IPS DF 4.7 (cell line): ENCODE results near the gene FOXD2.

Source experiments
- DNase-seq: peaks from one replicate; pipeline ENCODE4 v3.0.0-alpha.2; 2013; ENCODE audit warnings: low spot score; ENCODE audit errors: extremely low read depth

The FOXD2 gene

DNA sequence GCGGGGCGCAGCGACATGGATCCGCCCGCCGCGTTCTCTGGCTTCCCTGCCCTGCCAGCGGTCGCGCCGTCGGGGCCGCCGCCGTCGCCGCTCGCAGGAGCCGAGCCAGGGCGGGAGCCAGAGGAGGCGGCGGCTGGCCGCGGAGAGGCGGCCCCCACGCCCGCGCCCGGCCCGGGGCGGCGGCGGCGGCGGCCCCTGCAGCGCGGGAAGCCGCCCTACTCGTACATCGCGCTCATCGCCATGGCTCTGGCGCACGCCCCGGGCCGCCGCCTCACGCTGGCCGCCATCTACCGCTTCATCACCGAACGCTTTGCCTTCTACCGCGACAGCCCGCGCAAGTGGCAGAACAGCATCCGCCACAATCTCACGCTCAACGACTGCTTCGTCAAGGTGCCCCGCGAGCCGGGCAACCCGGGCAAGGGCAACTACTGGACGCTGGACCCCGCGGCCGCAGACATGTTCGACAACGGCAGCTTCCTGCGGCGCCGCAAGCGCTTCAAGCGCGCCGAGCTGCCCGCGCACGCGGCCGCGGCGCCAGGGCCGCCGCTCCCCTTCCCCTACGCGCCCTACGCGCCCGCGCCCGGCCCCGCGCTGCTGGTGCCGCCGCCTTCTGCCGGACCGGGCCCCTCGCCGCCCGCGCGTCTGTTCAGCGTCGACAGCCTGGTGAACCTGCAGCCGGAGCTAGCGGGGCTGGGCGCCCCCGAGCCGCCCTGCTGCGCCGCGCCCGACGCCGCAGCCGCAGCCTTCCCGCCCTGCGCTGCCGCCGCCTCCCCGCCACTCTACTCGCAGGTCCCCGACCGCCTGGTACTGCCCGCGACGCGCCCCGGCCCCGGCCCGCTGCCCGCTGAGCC lies 21.3 kb upstream of the FOXD2 start:
- no peak for DNase-seq

DNA sequence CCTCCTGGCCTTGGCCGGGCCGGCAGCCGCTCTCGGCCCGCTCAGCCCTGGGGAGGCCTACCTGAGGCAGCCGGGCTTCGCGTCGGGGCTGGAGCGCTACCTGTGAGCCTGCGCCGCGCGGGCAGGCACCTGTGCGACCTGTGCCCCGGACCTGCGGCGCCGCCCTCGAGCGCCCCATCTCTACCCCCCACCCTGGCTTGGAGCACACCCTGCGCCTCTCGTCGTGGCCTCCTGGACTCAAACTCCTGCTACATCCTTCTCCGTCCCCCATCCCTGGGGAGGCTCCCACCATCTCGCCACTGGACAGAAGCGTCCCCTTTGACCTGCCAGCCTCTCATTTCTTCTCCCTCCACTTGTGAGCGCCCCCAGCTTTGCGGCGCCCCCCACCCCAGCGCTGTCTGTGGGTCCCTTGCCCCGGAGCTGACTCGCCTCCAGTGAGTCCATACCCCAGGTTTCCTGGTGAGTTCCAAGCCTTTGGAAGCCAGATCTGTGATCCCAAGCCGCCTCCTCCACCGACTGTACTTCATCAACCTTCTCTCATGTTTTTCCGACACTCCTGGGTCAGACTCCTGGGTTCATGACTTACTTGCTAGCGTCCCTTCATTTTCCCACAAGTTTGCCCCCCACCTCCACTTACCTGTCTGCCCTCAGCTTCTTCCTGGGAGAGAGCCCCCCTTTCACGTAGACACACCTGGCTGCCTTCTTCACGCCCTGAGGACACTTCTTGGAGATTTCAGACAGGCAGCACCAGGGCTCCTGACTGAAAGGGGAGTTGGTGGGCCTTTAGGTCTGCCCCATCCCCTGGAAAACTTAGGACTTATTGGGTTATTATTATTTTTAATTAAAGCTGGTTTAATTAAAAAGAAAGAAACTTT lies 20.4 kb upstream of the FOXD2 start:
- DNase-seq, result no peak

DNA sequence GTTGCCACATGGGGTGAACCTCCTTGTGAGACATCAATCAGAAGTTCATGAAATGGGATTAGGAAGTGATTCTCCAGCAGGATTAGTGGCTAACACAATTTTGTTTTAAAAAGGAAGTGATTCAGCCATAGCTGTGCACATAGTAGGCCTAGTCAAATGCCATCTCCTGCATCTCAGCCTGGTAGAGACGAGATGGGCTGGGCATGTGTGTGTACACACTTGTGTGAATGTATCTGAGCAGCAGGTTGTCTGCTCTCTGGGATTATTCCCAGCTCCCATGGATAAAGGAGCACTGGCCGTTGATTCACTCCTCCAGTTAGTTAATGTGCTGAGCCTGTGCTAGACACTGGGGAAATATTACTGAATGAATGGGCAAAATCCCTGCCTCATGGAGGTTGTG lies 19.7 kb upstream of the FOXD2 start:
- no peak for DNase-seq

DNA sequence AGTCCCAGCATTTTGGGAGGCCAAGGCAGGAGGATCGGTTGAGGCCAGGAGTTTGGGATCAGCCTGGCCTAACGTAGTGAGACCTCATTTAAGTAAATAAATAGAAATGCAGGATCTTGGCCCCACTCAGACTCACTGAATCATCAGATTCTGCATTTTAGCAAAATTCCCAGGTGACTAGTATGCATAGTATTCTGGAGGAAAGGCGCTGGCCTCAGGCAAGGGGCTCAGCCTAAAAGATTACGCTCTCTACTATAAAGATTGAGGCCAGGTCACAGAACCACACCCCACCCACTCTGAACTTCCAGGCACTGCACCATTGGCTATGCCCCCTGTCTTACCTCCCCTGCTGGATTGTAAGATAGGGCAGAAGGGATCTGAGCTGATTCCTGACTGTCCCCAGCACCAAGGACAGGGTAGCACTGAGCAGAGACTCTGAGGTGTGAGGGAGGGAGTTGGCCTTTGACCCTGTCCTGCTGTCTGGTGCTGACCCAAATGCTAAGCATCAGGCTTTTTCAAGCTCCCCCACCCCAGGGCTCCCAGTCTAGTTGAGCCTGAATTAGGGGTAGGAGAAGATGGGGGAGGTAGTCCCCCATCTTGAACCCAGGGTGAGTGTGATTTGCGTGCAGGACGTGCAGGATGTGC lies 19.0 kb upstream of the FOXD2 start:
- DNase-seq, result no peak

DNA sequence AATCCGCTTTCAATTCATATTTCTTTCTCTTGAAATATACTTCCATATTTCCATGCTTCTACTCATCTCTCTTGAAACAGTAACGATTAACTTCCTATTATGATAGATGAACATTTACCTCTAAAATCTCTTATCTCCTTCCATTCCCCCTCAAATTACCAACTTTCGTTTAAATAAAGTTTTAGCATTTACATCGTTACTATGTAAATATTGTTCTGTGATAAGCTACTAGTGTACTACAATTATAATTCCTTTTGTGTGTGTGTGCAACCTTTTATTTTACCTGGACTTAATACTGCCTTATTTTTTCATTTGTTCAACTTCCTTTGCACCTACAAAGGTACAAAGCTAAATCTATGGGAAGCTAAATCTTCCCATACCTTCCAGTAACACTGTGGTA lies 17.3 kb upstream of the FOXD2 start:
- DNase-seq, result no peak

DNA sequence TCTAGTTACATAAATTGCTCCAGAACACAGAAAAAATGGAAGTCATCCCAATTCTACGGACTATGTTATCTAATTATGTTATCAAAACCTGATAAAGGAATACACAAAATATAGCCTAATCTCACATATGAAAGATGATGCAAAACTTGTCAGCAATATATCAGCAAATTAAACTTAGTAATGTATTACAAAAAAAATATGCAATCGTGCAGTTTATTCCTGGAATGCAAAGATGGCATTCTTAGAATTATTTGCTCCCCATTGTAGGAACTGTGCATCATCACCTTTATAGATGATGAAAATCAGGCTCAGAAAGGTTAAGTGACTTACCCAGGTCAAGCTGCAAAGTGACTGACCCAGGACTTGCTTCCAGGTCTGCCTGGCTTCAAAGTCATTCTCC lies 14.0 kb upstream of the FOXD2 start:
- DNase-seq, result no peak

DNA sequence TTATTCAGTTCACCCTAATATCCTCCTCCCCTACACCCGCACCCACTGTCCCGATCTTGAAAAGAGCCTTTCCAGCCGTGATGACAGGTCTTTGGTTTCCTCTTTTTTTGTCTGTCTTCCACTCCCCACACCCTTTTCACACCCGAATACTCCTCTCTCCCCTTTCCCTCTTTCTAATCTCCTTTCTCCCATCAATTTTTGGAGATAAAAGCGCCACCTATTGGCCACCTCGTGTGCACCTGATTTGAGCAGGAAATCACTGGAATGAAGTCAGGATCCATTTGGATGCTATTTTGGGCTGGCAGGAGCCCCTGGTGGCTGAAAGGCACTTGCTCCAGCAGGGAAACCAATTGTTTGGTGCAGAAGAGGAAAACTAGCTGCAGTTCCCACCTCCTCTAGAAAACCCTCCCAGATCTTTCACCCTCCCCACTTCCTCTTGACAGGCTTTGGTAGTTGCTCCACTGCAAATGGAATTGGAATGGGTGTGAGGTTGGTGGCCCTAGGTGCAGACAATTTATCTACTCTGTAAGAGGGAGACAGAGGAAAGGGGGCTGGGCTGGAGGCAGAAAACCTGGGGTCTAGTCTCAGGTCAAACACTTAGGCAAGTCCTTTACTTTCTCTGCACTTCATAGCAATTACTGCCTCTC lies 13.4 kb upstream of the FOXD2 start:
- DNase-seq, result no peak

DNA sequence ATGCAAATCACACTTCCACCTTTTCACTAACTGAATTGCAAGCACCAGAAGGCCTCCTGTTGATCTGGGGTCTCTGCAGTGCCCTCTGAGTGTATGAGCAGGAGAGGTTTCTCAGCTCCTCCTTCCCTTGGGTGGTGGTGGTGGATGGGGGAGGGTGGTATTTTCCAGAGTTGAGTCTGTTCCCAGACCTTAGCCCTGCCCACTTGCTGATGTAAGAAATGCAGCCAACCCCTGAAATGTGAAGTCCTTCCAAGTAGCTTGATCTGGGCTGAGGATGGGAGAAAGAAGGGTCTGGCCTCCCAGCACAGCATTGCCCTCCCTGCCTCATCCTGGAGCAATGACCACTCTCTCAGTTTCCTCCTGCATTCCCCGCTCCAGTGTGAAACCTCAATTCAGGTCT lies 6.3 kb upstream of the FOXD2 start:
- no peak for DNase-seq

DNA sequence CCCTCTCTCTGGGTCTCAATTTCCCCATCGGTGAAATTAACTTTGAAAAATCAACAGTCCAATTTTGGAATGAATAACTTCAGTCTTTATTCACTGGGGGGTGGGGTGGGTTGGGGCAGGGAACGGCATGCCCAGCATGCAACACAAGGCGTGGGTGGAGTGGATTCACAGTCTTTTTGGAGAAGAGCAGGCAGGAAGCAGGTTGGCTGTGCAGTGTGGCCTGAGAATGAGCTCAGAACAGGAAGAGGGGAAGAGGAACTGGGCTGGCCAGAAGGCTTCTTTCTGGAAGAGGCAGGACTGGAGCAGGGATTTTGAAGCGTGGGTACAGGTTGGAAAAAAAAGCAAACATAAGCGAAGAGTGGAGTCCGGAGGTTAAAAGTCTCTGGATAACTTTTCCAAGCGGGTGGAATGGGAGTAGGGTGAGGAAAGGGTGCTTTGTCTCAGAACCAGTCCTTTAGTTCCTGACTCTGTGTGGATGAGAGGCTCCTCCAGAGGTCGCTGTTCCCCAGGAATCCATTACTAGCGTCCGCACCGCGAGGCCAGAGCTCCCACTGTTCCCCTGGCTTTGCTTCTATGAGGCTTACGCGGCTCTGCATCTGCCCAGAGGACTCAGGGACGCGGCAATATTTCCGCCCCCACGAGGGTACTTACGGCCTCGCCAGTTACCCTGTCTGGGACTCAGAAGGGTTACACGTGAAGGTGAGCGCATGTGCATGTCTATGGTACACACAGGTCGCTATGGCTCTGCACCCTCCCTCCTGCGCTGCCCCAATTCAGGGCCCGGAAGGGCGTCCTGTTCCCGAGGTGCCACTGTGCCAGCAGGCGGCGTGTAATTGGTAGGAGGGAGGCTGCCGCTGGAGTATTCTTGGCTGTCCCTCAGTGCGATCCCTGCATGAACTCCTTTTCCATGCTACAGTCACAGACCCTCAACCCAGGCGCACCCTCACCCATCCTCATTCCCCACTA lies 5.5 kb upstream of the FOXD2 start:
- DNase-seq, result no peak

DNA sequence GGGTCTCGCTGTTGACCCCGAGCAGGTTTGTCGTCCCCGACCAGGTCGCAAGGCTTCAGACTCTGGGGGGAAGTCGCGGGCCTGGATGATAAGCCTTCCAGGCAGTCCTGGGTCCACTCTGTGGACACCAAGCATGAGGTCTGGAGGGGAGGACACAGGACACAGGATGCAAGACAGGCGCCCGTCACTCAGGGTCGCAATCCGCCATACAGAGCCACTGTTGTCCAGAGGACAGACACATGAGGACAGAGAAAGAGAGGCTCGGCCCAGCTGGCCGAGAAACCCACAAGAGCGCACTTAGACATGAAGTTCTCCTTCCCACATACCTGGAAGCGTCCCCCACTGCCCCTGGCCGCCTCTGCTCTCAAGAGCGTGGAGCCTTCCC lies 4.8 kb upstream of the FOXD2 start:
- no peak for DNase-seq

DNA sequence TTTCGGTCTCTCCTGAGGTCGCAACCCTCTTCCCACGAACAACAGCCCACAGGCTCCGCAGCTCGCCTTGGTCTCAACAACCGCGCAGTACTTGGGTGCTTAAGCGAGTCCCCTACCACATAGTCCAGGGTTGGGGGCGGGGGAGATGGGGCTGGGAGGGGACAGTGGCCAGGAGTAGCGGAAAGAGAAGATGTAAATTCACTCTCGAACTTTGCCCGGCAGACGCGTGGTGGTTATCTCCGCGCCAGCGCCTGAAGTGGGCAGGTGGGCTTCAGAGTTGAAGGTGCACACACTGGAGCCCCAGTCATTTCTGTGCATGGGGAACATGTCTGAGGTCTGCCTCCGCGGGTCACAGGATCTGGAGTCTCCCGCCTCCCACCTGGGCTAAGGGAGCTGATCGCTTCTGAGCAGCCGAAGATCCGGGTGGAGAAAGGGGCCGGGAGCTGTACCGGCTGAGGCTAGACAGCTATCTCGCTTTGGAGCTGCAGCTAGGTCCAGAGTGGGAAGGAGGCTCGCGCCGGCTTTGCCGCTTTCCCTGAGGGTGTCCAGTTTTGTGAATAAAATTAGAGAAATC lies 4.3 kb upstream of the FOXD2 start:
- DNase-seq, result no peak

DNA sequence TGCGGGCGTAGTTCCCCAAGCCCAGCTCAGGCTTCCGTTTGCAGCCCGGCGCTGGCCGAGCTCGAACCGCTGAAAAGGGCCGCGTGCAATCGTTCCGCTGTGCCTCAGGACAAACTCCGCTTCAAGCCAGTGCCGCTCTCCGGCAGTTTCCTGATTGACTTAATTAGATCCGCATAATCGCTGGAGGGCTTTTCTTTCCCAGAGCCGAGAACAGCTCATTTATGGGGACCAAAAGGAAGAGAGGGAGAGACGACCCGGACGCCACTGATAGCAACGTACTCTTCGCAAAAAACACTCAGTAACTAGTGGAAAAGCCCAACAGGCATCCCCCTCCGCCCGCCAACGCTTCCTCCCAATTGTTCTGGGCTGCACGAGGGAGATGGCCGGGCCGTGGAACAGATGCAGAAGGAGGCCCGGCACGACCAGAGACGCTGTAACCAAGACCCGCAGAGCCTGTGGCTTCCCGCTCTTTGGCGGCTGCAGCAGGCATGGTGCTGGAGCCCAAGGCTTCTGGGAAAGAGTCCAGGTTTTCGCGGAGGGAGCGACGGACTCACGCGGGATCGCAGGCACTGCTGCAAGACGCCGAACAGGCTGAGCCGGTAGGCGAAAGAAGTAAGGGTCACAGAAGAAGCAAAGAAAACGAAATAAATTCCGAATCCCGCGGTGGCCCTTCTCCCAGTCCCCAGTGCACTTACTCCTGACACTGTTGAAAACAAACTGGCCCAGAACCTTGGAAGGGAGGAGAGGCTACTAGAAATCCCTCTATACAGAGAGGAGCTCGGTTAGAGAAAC lies 3.6 kb upstream of the FOXD2 start:
- no peak for DNase-seq

DNA sequence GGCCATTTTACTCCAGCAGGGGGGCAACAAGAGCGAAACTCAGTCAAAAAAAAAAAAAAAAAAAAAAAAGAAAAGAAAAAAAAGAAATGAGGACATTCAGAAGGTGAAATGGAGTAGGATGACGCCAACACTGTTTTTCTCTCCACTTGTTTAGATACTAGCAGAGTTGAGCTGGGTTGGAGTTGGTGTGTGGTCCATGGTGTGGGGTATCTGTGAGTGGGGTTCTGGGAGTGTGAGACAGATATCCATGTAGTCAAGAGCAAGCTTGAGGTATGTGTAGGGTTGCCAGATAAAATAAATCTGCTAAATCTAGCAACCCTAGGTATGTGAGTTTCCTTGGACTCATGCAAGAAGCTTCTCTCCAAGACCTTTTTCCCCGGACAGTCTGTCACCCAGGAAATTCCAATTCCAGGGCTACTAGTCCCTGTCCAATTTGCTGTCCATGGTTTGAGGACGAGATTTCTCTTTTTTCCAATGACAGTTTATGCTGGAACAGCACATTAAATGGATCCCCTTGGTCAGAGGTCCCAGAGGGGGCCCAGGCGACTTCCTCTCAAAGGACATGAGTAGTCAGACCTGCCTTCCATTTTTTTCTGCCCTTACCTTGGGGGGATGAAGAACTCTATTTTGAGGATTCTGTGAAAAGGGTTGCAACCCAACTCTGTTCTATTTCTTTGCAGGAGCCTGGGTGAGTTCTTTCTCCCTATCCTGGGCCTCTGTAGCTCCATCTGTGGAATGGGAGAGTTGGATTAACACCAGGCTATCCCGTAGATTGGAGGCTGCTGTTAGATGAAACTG lies 2.1 kb upstream of the FOXD2 start:
- DNase-seq, result no peak

DNA sequence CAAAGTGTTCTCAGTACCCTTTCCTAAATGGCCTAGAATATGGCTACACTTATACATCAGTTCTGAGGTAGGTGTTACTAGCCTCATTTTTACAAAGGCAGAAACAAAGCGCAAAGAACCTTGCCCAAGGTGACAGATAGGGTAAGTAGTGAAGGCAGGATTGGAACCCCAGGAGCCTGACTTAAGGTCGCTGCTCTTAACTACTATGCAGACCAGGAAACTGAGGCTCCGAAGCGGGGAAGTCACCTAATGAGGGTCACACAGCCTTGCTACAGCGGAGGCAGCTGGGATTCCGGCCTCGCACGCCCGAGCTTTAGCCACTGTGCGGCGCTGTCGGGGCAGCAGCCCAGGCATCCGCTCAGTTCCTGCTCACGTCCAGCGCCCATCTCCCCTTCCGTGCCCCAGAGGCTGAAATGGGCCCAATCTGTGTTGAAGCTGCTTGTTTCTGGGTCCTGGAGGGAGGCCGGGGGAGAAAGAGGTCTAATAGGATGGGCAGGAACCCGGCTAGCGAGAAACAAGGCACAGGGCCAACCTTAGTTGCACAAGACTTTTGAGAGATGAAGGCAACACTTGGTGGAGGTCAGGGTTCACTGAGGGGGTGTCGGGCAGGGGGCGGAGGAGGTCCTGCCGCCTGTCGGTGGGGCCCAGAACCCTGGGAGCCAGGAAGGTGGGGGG lies 1.4 kb upstream of the FOXD2 start:
- DNase-seq, result no peak

DNA sequence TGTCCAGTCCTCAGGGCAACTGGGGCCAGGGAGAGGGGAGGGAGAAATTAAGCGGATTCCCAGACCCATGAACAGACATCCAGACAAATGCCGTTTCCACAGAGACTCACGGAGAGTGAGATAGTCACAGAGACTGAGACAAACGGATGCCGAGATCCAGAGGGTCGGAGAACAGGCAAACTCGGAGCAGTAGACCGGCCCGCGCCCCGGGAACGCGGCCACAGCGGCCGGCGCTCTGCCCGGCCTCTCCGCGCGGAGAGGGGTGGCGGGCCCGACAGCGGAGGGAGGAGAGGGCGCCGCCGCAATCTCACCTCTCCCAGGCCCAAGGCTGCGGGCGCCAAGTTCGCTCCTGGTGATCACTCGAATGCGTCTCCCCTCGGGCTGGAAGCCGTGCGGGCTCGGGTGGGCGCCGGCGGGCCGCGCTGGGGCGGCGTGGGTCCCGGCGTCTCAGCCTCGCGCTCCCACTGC lies 831 bp upstream of the FOXD2 start:
- DNase-seq, result no peak

DNA sequence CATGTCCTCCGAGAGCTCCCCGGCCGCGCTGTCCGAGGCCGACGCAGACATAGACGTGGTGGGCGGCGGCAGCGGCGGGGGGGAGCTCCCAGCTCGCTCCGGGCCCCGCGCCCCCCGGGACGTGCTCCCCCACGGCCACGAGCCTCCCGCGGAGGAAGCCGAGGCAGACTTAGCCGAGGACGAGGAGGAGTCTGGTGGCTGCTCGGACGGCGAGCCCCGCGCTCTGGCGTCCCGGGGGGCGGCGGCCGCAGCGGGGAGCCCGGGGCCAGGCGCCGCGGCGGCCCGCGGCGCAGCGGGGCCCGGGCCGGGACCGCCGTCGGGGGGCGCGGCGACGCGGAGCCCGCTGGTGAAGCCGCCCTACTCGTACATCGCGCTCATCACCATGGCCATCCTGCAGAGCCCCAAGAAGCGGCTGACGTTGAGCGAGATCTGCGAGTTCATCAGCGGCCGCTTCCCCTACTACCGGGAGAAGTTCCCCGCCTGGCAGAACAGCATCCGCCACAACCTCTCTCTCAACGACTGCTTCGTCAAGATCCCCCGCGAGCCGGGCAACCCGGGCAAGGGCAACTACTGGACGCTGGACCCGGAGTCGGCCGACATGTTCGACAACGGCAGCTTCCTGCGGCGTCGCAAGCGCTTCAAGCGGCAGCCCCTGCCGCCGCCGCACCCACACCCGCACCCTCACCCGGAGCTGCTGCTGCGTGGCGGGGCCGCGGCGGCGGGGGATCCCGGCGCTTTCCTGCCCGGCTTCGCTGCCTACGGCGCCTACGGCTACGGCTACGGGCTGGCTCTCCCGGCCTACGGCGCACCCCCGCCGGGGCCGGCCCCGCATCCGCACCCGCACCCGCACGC lies 547 bp downstream of the FOXD2 start:
- DNase-seq, result no peak
